ENCODE results near the gene SLC25A20.

DNA sequence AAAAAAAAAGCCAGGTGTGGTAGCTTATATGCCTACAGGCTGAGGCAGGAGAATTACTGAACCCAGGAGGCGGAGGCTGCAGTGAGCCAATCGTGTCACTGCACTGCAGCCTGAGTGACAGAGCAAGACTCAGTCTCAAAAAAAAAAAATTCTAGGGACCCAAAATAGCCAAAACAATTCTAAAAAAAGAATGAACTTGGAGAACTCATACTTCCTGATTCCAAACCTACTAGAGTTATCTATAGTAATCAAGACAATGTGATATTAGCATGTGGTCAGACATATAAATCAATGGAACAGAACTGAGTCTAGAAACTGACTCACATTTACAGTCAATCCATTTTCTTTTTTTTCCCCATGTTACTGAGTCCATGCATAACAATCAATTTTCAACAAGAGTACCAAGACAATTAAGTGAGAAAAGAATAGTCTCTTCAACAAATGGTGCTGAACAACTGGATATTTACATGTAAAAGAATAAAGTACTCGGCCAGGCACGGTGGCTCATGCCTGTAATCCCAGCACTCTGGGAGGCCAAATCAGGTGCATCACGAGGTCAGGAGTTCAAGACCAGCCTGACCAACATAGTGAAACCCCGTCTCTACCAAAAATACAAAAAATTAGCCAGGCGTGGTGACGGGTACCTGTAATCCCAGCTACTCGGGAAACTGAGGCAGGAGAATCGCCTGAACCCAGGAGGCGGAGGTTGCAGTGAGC lies 62.9 kb downstream of the SLC25A20 start:
- TF ChIP-seq CTCF (conservative IDR thresholded peaks at IDR 0.05) (no peak), ZFX (IDR thresholded peaks at IDR 0.05) (no peak)

All from C4-2B (cell line).